Measurements from ENCODE around the gene ATP4A.

ATP4A gene

DNA sequence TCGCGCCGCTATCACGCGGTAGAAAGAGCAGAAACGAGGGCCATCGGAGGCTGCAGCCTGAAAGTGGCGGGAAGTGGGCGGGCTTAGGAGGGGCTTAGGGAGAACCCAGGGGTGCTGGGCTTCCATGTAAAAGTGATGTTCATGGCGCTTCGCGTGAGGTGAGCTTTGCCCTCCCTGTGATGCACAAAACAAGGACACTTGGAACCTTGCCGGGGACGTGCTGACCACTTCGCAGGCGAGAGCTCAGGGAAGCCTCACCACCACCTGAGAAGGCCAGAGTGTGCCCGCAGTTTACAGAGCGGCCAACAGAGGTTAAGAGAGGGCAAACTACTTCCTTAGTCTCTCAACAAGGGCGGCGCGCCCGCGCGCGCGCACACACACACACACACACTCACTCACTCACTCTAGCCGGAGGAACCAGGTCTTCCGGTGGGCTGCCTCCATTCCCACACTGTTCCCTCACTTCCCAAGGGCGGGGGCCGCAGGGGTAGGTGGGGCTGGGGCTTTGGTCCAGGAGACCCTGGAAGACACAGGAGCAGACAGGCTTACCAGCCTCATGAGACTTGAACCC, 29.6 kb downstream of the ATP4A start:
- ATAC-seq: peak; percentile 37
- TF ChIP-seq, protein P1, sequence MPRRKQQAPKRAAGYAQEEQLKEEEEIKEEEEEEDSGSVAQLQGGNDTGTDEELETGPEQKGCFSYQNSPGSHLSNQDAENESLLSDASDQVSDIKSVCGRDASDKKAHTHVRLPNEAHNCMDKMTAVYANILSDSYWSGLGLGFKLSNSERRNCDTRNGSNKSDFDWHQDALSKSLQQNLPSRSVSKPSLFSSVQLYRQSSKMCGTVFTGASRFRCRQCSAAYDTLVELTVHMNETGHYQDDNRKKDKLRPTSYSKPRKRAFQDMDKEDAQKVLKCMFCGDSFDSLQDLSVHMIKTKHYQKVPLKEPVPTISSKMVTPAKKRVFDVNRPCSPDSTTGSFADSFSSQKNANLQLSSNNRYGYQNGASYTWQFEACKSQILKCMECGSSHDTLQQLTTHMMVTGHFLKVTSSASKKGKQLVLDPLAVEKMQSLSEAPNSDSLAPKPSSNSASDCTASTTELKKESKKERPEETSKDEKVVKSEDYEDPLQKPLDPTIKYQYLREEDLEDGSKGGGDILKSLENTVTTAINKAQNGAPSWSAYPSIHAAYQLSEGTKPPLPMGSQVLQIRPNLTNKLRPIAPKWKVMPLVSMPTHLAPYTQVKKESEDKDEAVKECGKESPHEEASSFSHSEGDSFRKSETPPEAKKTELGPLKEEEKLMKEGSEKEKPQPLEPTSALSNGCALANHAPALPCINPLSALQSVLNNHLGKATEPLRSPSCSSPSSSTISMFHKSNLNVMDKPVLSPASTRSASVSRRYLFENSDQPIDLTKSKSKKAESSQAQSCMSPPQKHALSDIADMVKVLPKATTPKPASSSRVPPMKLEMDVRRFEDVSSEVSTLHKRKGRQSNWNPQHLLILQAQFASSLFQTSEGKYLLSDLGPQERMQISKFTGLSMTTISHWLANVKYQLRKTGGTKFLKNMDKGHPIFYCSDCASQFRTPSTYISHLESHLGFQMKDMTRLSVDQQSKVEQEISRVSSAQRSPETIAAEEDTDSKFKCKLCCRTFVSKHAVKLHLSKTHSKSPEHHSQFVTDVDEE (CRISPR knock-in tag; IDR thresholded peaks at IDR 0.05): no peak
- no peak for TF ChIP-seq ISL1 (CRISPR knock-in tag; IDR thresholded peaks at IDR 0.05)
- no peak for TF ChIP-seq ARNTL (CRISPR knock-in tag; IDR thresholded peaks at IDR 0.05; ENCODE audit: borderline replicate concordance, low read depth)
- no peak for TF ChIP-seq ZC3H10 (CRISPR knock-in tag; IDR thresholded peaks at IDR 0.05)
- TF ChIP-seq RARB (CRISPR knock-in tag; IDR thresholded peaks at IDR 0.05): no peak
- TF ChIP-seq BACH2 (CRISPR knock-in tag; IDR thresholded peaks at IDR 0.05; ENCODE audit: borderline replicate concordance): no peak
- no peak for TF ChIP-seq CREB5 (CRISPR knock-in tag; IDR thresholded peaks at IDR 0.05; ENCODE audit: low read depth)
- TF ChIP-seq ZNF565 (CRISPR knock-in tag; conservative IDR thresholded peaks at IDR 0.05; ENCODE audit: low read depth): no peak
- no peak for TF ChIP-seq PPARA (CRISPR knock-in tag; IDR thresholded peaks at IDR 0.05; ENCODE audit: borderline replicate concordance)
- TF ChIP-seq, protein P2, sequence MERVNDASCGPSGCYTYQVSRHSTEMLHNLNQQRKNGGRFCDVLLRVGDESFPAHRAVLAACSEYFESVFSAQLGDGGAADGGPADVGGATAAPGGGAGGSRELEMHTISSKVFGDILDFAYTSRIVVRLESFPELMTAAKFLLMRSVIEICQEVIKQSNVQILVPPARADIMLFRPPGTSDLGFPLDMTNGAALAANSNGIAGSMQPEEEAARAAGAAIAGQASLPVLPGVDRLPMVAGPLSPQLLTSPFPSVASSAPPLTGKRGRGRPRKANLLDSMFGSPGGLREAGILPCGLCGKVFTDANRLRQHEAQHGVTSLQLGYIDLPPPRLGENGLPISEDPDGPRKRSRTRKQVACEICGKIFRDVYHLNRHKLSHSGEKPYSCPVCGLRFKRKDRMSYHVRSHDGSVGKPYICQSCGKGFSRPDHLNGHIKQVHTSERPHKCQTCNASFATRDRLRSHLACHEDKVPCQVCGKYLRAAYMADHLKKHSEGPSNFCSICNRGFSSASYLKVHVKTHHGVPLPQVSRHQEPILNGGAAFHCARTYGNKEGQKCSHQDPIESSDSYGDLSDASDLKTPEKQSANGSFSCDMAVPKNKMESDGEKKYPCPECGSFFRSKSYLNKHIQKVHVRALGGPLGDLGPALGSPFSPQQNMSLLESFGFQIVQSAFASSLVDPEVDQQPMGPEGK (CRISPR knock-in tag; IDR thresholded peaks at IDR 0.05; ENCODE audit: borderline replicate concordance): no peak

DNA sequence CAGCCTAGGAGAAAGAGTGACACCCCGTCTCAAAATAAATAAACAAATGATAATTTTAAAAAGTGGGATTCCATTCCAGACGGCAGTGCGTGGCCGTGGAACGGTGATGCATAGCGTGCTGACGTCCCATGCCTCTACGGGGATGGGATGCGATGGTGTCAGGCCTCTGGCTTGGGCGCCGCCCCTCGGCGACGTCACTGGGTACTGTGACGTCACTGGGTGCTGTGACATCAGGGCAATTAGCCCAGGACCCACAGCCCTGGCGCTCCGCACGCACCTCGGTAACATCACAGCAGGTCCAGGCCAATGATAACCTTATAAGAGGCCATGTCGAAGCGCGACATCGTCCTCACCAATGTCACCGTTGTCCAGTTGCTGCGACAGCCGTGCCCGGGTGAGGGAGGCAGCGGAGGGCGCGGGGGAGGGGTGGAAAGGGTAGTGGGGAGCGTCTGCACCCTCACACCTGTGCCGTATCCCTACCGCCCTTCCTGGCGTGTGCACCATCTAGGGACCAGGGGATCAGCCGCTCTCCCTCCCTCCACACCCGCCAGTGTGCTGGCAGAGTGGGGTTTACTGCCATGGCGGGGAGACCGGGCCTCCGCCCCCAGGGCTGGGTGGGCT, 30.1 kb downstream of the ATP4A start, which contains the start of gene GAPDHS:
TSS of gene GAPDHS (plus strand) at position 256 of the 621 bp plus-strand sequence. CDS start at position 328, 72 bp downstream.
- TF ChIP-seq GLIS3 (CRISPR knock-in tag; IDR thresholded peaks at IDR 0.05) (no peak), ZNF8 (CRISPR knock-in tag; IDR thresholded peaks at IDR 0.05) (no peak), PPARA (CRISPR knock-in tag; IDR thresholded peaks at IDR 0.05; ENCODE audit: borderline replicate concordance) (no peak), ZFP30 (CRISPR knock-in tag; IDR thresholded peaks at IDR 0.05) (no peak), ISL1 (CRISPR knock-in tag; IDR thresholded peaks at IDR 0.05) (no peak), RARB (CRISPR knock-in tag; IDR thresholded peaks at IDR 0.05) (no peak), BACH2 (CRISPR knock-in tag; IDR thresholded peaks at IDR 0.05; ENCODE audit: borderline replicate concordance) (no peak), ESRRG (CRISPR knock-in tag; IDR thresholded peaks at IDR 0.05) (no peak), CSDC2 (CRISPR knock-in tag; IDR thresholded peaks at IDR 0.05) (no peak), CSRNP3 (CRISPR knock-in tag; IDR thresholded peaks at IDR 0.05) (no peak), OSR1 (CRISPR knock-in tag; IDR thresholded peaks at IDR 0.05) (no peak), ZNF565 (CRISPR knock-in tag; conservative IDR thresholded peaks at IDR 0.05; ENCODE audit: low read depth) (no peak), ZFP3 (CRISPR knock-in tag; IDR thresholded peaks at IDR 0.05) (no peak), SNAI2 (CRISPR knock-in tag; IDR thresholded peaks at IDR 0.05) (no peak), TOX (CRISPR knock-in tag; IDR thresholded peaks at IDR 0.05; ENCODE audit: borderline replicate concordance) (no peak), TCF4 (CRISPR knock-in tag; IDR thresholded peaks at IDR 0.05; ENCODE audit: borderline replicate concordance) (no peak), ARNTL (CRISPR knock-in tag; IDR thresholded peaks at IDR 0.05; ENCODE audit: borderline replicate concordance, low read depth) (no peak)
- TF ChIP-seq, protein P1 (CRISPR knock-in tag; IDR thresholded peaks at IDR 0.05): no peak
- TF ChIP-seq, protein P3, sequence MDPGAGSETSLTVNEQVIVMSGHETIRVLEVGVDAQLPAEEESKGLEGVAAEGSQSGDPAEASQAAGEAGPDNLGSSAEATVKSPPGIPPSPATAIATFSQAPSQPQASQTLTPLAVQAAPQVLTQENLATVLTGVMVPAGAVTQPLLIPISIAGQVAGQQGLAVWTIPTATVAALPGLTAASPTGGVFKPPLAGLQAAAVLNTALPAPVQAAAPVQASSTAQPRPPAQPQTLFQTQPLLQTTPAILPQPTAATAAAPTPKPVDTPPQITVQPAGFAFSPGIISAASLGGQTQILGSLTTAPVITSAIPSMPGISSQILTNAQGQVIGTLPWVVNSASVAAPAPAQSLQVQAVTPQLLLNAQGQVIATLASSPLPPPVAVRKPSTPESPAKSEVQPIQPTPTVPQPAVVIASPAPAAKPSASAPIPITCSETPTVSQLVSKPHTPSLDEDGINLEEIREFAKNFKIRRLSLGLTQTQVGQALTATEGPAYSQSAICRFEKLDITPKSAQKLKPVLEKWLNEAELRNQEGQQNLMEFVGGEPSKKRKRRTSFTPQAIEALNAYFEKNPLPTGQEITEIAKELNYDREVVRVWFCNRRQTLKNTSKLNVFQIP (CRISPR knock-in tag; IDR thresholded peaks at IDR 0.05; ENCODE audit: borderline replicate concordance, low read depth): no peak
- no peak for ATAC-seq

Measured in SK-N-SH treated with all-trans-retinoic acid at 6 μM for 48 hours (cell line).